GM12865 (cell line): Measurements from ENCODE around the gene FLYWCH2.

Experiments
- DNase-seq: peaks from one replicate; pipeline ENCODE4 v3.0.0; 2010; ENCODE audit warnings: low read depth
- H3K4me3 ChIP-seq: 2 replicates; pipeline ENCODE4 v1.5.1; 2011; ENCODE audit warnings: mild to moderate bottlenecking, low read depth, low read length, control low read depth
- CTCF ChIP-seq: IDR thresholded peaks from 2 replicates; pipeline ENCODE4 v1.5.1; 2011; ENCODE audit warnings: low read length, control low read depth, low read depth, inconsistent platforms; ENCODE audit not compliant: insufficient read depth; ENCODE audit errors: missing control alignments

Gene FLYWCH2

GRCh38 chr16:2860826-2861567 lies 22.0 kb upstream of the FLYWCH2 start:
- no peak for DNase-seq
- TF ChIP-seq CTCF: no peak
- H3K4me3 ChIP-seq: no peak overlapping the region

- DNase-seq: no peak
- TF ChIP-seq CTCF: no peak
- H3K4me3 ChIP-seq: no peak overlapping the region
Observed at GRCh38 chr16:2865651-2866050, 17.4 kb upstream of the FLYWCH2 start.

- TF ChIP-seq CTCF: no peak
- no peak for DNase-seq
- H3K4me3 ChIP-seq: no peak overlapping the region
Observed at GRCh38 chr16:2866431-2866830, 16.6 kb upstream of the FLYWCH2 start.

- no peak for TF ChIP-seq CTCF
- peak overlapping the region; percentile 74 for H3K4me3 ChIP-seq
- no peak for DNase-seq
Observed at GRCh38 chr16:2867661-2867986, 15.4 kb upstream of the FLYWCH2 start.

- H3K4me3 ChIP-seq: peak overlapping the region; percentile 74
- DNase-seq: peak; percentile 96
- TF ChIP-seq CTCF: peak; percentile 96
Observed at GRCh38 chr16:2867987-2868789, 14.8 kb upstream of the FLYWCH2 start.

- no peak for TF ChIP-seq CTCF
- H3K4me3 ChIP-seq: no peak overlapping the region
- no peak for DNase-seq
Observed at GRCh38 chr16:2871926-2872325, 11.1 kb upstream of the FLYWCH2 start.
